SK-N-DZ (cell line): ENCODE data around the gene SMIM27.

Experiments
- DNase-seq: peaks from one replicate; pipeline ENCODE4 v3.0.0-alpha.2; 2015; ENCODE audit warnings: low spot score

Gene SMIM27

GRCh38 chr9:32554591-32554990 is 2.5 kb downstream of the SMIM27 start:
- no peak for DNase-seq

- no peak for DNase-seq
Measured at GRCh38 chr9:32558408-32558934, 6.3 kb downstream of the SMIM27 start.

- no peak for DNase-seq
Measured at GRCh38 chr9:32565967-32566366, 13.8 kb downstream of the SMIM27 start.

- DNase-seq = no peak
Measured at GRCh38 chr9:32566770-32567169, 14.6 kb downstream of the SMIM27 start.

GRCh38 chr9:32570262-32570661 is 18.1 kb downstream of the SMIM27 start:
- no peak for DNase-seq

GRCh38 chr9:32571969-32572899 is 20.1 kb downstream of the SMIM27 start:
- DNase-seq = peak; percentile 74

GRCh38 chr9:32572900-32573523 is 20.9 kb downstream of the SMIM27 start, which contains the start of gene NDUFB6:
Gene NDUFB6, minus strand, starts transcription at chr9:32573159. Its CDS starts 99 bp downstream, at chr9:32573060.
- peak; percentile 91 for DNase-seq

- no peak for DNase-seq
Measured at GRCh38 chr9:32573821-32574220, 21.7 kb downstream of the SMIM27 start.

- no peak for DNase-seq
Measured at GRCh38 chr9:32574858-32575257, 22.7 kb downstream of the SMIM27 start.

- no peak for DNase-seq
Measured at GRCh38 chr9:32577316-32577715, 25.2 kb downstream of the SMIM27 start.

GRCh38 chr9:32578976-32579375 is 26.8 kb downstream of the SMIM27 start:
- DNase-seq = no peak

- peak; percentile 57 for DNase-seq
Measured at GRCh38 chr9:32579706-32580331, 27.7 kb downstream of the SMIM27 start.

GRCh38 chr9:32580631-32581300 is 28.6 kb downstream of the SMIM27 start:
- peak; percentile 11 for DNase-seq

GRCh38 chr9:32581512-32582143 is 29.5 kb downstream of the SMIM27 start:
- peak; percentile 66 for DNase-seq

- DNase-seq = no peak
Measured at GRCh38 chr9:32584784-32585183, 32.7 kb downstream of the SMIM27 start.

GRCh38 chr9:32587901-32588300 is 35.8 kb downstream of the SMIM27 start:
- DNase-seq = no peak

- no peak for DNase-seq
Measured at GRCh38 chr9:32589083-32589723, 37.1 kb downstream of the SMIM27 start.

GRCh38 chr9:32590476-32590875 is 38.3 kb downstream of the SMIM27 start:
- DNase-seq = no peak

GRCh38 chr9:32590898-32591297 is 38.8 kb downstream of the SMIM27 start:
- DNase-seq = no peak

- no peak for DNase-seq
Measured at GRCh38 chr9:32596096-32596865, 44.2 kb downstream of the SMIM27 start.
